GM18526 (cell line): ENCODE measurements around the gene MAST3.
A peak's percentile ranks its signal among the peaks of the same experiment; 100 is the strongest.

ENCODE experiments used
- POLR2A ChIP-seq: IDR thresholded peaks from 3 replicates; pipeline ENCODE4 v1.6.1; 2011; ENCODE audit not compliant: insufficient read length; ENCODE audit errors: extremely low read depth

MAST3 gene

DNA sequence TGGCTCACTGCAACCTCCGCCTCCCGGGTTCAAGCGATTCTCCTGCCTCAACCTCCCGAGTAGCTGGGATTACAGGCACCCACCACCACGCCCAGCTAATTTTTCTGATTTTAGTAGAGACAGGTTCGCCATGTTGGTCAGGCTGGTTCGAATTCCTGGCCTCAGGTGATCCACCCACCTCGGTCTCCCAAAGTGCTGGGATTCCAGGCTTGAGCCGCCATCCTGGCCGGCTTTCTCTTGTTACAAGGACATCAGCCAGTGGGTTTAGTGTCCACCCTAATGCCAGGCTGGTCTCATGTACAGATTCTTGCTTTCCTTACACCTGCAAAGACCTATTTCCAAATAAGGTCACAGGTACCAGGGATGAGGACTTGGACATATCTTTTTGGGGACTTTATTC, 62.2 kb downstream of the MAST3 start:
- no peak for TF ChIP-seq POLR2A

DNA sequence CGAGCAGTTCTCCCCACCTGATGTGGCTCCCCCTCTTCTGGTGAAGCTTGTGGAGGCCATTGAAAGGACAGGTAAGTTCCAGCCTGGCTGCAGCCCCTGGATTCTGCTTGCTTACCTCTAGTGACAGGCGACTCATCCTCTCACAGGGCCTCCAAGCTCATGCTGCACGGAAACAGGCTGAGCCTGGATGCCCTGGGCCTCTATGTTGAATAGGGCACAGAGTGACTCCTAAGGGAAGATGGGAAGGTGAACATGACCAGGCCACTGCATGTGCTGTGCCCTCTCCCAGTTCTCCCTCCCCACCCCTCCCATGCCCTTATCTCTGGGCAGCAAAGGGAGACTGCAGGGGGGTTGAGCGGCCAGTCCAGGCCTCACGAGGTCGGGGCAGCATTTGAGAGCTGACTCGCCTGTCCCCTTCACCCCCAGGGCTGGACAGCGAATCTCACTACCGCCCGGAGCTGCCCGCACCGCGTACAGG, 63.0 kb downstream of the MAST3 start:
- TF ChIP-seq POLR2A = no peak

DNA sequence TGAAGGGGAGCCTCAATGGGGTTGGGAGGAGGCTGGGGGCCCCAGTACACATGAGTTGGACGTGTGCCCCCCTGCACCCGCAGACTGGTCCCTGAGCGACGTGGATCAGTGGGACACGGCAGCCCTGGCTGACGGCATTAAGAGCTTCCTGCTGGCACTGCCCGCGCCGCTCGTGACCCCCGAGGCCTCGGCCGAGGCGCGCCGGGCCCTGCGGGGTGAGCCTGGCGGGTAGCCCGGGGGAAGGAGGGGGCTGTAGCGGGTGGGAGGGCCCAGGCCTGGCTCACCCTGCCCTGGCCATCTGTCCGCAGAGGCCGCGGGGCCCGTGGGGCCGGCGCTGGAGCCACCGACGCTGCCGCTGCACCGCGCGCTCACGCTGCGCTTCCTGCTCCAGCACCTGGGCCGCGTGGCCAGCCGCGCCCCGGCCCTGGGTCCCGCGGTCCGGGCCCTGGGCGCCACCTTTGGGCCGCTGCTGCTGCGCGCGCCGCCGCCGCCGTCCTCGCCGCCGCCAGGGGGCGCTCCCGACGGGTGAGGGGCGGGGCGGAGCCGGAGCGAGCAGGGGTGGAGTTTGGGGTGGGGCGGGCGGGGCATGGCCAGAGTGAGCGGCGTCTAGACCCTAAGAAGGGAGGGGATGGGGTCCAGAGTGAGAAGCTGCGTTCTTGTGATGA, 63.5 kb downstream of the MAST3 start:
- peak; percentile 51 for TF ChIP-seq POLR2A

DNA sequence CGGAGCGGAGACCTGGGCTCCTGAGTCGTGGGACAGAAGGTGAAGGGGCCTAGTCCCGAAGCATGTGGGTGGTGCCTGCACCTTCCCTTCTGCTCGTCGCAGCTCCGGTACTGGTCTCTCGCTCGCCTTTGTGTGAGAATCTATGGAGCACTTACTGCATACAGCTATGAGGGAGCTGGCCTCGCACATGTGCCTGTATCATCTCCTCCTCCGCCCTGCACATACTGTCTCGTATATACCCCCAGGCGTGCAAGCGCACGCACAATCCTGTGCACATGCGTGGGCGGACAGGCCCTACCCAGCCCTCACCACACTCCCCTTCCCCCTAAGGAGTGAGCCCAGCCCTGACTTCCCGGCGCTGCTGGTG, 64.0 kb downstream of the MAST3 start:
- no peak for TF ChIP-seq POLR2A

DNA sequence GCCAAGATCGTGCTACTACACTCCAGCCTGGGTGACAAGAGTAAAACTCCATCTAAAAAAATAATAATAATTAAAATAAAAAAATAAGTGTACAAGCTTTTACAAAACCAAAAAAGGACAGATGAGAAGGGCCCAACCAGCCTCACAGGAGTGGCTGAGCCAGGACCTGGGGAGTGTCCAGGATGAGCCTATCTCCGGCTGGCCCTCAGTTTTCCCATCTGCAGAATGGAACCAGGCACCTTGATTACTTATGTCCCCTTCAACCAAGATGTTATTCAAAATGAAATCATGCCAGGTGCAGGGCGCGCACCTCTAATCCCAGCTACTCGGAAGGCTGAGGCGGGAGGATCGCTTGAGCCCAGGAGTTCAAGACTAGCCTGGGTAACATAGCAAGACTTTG, 66.5 kb downstream of the MAST3 start:
- no peak for TF ChIP-seq POLR2A

DNA sequence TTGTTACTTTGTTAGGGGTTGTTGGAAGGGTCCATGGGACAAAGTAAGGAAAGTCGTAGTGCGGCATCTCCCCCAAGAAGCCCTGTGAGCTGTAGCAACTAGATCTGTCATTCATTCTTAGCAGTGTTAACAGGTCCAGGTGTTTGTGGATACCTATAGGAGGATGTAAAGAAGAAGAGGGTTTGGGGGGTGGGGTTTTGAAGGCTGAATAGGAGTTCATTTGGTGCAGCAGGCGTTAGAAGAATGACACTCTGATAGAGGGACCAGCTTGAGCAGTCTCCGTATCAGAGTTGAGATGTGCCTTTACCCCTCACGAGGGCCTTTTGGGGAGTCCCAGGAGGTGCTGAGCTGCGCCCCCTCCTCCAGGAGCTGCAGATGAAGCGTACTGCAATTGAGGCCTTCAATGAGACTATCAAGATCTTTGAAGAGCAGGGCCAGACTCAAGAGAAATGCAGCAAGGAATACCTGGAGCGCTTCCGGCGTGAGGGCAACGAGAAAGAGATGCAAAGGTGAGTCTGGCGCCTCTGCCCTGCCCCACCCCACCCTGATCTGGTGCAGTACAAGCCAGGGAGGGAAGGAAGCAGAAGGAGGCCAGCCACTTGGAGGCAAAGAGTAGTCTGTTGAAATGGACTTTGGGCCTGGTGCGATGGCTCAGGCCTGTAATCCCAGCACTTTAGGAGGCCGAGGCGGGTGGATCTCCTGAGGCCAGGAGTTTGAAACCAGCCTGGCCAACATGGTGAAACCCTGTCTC, 68.4 kb downstream of the MAST3 start:
- TF ChIP-seq POLR2A = no peak

DNA sequence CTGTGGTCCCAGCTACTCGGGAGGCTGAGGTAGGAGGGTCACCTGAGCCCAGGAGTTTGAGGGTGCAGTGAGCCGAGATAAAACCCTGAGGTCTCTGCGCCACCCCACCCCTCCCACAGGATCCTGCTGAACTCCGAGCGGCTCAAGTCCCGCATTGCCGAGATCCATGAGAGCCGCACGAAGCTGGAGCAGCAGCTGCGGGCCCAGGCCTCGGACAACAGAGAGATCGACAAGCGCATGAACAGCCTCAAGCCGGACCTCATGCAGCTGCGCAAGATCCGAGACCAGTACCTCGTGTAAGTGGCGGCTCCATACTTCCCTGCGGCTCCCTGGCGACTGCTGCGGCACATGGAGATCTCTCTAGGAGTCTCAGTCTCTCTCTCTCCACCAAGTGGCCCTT, 69.4 kb downstream of the MAST3 start:
- no peak for TF ChIP-seq POLR2A

DNA sequence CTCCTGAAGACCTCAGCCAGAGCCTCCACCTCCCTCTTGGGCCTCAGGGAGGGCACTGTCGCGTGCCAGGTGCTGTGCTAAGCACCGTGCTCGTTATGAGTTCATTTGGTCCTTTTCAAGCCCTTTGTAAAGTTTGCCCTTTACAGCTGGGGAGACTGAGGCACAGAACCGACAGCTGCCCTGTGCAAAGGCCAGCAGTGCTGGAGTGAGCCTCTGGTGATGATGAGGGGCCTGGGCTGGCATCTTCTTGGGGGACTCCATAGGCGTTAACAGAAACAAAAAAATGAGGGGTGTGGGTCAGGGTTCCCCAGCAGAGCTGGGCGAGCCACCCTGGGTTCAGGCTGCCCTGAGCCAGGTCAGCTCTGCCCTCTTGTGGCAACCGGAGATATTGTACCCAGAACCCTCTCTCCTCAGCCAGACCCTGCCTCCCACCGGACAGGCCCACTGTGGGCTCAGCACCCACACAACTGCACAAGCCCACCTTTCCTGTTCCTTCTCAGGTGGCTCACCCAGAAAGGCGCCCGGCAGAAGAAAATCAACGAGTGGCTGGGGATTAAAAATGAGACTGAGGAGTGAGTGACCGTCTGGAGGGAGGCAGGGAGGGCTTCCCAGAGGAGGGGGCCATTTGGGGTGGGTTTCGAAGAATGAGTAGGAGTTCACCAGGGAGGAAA, 70.5 kb downstream of the MAST3 start:
- no peak for TF ChIP-seq POLR2A

DNA sequence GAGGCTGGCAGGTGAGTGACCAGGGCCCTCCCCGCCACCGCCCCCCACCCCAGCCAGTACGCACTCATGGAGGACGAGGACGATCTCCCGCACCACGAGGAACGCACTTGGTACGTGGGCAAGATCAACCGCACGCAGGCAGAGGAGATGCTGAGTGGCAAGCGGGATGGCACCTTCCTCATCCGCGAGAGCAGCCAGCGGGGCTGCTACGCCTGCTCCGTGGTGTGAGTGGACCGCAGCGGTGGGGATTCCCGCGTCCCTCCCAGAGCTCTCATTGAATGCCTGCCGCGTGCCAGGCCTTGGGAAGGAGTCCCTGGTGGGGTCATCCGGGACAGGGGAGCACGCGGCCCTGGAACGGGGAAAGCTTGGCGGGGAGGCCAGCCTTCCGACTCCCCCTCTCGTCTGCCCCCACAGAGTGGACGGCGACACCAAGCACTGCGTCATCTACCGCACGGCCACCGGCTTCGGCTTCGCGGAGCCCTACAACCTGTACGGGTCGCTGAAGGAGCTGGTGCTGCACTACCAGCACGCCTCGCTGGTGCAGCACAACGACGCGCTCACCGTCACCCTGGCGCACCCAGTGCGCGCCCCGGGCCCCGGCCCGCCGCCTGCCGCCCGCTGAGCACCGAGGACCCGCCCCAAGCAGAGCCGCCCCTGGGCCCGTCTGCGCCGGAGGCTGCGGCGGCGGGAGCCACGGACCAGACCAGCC, 71.2 kb downstream of the MAST3 start:
- no peak for TF ChIP-seq POLR2A

DNA sequence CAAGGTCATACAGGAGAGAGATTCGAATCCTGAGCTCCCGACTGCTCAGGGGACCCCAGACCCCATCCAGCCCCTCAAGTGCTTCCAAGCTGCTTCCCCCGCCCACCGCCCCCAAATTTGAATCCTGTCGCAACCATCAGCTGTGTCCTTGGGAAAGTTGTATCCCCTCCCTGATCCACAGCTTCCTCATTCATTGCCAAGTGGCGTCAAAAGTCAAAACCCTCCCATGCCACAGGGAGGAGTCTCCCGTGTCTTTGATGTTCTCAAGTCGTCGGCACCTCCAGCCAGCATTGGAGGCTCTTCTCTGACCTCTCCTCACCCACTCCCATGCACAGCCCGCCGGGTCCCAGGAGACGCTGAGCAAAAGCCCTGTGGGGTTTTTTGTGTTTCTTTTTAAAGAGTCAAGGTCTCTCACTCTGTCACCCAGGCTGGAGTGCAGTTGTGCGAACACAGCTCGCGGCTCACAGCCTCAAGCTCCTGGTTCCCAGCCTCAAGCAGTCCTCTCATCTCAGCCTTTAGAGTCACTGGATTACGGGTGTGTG, 73.2 kb downstream of the MAST3 start:
- TF ChIP-seq POLR2A = no peak

DNA sequence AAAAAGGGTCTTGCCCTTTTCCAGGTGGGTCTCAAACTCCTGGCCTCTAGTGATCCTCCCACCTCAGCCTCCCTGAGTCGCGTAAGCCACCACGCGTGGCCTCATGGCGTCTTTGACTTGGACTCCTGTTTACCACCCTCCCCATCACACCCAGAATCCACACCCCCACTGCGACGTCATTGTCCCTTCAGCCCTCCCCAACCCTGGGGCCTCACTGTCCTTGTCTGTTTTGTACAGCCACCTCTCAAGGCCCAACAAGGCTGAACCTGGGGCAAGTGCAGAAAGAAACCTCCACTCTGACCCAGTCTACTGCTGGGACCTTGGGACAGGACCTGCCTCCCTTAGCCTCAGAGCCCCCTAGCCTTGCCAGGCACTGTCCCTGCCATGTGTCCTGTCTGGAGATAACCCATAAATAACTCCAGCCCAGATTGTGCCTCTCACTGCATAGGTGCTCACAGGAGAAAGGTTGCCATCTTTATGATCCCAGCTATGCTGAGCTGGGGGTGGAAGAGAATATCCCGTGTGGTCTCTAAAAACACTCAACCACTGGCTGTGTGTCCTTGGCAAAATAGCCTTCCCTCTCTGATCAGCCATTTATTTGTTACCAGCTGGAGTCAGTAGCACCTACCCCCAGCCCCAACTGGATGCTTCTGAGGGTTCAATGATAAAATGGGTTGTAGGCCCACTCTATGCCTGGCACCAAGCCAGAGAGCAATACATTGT, 74.2 kb downstream of the MAST3 start:
- TF ChIP-seq POLR2A = peak; percentile 18

DNA sequence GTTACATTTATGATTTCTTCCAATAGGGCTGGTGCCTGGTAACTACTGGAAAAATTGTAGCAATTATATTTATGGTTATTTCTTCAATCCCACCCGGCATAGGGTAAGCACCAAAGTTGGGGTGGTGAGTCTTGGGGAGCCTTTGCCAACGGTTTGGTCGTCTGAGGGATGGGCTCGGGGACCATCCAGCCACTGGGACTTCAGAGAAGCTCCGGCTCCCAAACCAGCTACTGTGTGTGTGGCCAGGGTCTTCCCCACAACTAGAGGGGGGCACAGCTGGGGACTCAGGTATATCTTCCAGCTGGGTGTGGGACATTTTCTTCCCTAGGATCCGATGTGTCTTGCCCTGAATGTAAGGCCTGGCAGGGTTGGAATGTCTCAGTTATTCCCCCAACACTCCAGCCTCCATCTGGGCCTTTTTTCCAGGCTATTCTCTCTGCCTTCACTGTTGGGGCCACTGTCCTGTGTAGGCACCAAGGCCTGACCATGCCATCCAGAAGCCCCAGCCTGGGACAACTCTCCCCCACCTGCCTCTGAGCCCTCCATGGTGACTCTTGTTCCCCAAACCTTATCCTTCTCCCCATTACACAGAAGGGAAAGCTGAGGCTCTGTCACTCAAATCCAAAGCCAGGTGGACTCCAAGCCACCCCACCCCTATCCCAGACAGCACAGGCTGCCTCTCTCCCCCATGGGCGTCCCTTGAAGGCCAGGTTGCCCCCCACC, 74.9 kb downstream of the MAST3 start:
- no peak for TF ChIP-seq POLR2A

DNA sequence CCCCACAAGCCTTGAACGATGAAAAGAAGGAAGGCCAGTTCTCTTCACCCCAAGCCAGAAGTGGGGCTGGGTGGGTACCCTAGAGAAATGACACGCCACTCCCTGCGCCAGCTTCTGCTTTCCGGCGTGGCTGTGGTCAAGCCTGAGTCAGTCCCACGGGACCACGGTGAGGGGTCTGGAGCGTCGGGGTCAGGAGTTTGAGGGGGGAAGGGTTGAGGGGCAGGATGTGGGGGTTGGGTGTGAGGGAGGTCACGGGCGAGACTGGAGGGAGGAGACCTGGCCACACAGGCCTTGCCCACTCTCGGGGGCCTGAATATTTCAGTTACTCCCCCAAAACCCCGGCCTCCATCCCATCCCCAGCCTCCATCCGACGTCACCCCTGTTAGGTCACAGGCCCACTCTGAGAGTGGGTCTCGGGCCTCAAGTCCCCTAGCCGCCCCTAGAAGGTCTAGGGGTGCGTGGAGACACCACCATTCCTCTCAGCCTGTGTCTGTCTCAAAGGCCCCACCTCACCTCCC, 75.5 kb downstream of the MAST3 start:
- TF ChIP-seq POLR2A = no peak
